ENCODE measurements around the gene CHST11.

The CHST11 gene

DNA sequence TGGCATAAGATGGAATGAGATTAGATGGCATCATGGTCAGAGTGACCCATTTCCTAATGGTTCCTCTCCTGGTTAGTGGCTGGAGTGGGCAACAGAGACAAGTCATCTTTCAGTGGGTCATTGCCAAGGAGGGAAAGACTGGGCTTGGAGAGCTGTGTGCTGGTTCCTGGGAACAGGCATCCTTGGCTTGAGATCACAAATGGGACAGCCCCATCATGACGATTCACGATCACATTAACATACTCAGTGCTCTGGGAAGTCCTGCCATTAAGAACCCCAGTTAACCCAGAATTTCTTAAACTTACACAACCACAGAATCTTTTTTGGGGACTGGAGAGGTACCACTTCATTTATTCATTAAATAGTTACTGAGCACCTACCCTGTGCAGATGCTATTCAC is 27.3 kb downstream of the CHST11 start:
- DNase-seq = no peak

DNA sequence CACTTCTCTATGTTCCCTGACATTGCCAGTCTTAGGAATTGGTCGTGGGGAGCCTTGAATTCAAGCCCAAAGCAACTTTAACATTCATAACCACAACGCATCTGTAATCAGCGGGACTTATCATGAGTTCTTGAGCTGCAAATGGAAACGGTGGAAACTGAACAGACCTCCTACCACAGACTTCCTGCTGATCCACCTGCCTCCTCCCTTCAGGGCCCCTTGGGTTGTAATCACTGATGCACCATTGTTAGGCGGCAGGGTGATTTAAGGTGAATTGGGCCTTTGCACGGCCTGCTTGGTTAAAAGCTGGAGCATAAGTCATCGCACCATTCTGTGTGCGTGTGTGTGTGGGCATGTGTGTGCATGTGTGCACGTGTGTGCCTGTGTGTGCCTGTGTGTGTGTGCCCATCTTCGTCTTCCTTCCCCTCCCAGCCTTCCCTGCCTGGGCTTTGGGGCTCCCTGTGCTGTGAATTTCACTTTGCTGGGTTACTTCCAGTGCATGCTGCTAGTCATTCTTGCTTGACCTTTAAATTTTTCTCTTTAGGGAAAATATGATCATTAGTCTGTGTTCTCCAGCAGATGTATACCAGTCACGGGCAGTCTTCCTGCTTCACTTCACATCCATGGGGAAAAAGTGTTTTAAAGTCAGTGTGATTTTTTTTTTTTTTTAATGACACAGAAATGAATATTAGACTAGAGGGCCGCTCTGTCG is 29.1 kb downstream of the CHST11 start:
- DNase-seq = peak; percentile 27

DNA sequence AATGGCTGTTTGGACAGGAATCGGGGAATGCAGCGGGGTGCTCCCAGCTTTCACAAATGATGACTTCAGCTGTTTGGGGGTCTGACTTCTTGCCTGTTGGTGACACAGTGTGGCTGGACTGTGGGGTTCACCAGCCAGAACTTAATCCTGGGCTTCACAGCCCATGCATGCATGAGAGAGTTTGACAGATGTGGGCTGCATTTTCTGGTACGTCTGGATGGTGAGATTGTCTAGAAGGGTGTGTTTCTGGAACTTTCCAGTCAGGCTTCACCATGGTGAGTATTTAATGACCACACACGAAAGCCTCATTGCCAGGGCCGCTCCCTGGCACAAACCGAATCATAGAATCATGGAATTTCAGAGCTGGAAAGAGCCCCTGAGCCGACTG is 29.6 kb downstream of the CHST11 start:
- DNase-seq = no peak

DNA sequence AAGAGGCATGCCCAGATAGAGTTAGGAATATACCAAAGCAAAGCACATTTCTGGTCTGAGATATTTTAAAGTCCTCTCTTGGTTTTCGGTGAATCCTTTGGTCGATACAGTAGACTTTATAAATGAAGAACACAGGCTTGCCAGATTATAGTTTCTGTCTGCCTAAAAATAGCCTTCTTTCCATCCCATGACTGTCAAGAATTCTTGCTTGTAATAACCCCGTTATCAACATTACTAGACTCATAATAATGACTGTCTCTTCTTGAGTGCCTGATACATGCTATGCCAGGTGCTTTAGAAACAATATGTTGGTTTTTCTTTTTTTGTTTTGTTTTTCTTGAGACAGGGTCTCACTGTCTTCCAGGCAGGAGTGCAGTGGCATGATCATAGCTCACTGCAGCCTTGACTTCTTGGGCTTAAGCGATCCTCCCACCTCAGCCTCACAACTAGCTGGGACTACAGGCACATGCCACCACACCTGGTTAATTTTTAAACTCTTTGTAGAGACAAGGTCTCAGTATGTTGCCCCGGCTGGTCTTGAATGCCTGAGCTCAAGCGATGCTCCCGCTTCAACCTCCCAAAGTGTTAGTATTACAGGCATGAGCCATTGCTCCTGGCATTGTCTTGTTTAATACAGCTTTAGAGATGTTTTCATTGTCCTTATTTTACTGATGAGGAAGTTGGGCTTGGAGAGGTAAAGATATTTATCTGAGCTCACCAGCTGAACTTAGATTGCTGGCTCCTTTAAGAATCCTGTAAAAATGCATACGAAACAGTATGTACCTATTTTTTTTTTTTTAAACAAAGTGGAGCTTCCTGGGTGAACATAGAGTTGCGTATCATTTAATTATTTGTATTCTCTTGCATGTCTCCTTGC is 30.4 kb downstream of the CHST11 start:
- DNase-seq = no peak

DNA sequence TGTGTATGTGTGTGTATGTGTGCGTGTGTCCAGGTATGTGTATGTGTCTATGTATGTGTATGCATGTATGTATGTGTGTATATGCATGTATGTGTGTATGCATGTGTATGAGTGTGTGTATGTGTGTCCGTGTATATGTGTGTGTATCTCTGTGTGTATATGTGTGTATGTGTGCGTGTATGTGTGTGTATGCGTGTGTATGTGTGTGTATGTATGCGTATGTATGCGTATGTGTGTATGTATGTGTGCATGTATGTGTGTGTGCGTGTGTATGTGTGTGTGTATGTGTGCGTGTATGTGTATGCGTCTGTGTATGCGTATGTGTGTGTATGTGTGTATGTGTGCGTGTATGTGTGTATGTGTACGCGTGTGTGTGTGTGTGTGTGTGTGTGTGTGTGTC is 31.6 kb downstream of the CHST11 start:
- DNase-seq = no peak

DNA sequence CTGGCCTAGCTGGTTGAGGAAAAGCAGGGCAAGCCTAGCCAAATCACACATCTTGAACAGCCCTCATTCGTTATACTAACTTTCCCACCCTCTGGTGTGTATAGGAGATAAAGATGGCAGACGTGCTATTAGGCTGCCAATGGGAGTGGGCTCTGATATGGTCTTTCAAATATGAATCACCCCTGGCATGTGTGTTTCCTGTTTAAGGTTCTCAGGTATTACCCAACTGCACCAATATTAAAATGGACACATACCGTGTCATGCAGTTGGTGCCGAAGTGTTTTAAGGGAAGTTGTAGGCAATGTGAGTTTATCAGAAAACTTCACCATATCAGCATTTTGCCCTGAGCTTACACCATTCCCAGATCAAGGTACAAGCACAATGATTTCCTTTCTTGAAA is 33.4 kb downstream of the CHST11 start:
- DNase-seq = no peak

DNA sequence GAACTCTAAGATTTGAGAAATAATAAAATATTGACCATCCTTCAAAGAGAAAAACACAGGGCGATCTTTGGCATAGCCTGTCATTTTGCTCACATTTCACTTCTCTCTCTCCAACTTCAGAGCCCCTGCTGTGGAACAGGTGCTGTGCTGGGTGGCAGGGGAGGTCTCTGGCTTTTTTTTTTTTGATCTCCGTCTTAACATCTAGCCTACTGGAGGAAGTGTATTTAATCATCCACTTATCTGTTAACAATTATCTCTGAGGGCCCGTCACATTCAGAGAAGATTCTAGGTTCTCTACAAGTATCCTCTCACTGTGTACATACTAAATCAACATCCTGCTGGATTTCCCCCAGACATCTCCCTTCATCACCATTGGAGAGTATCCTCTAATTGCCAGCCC is 34.1 kb downstream of the CHST11 start:
- no peak for DNase-seq

DNA sequence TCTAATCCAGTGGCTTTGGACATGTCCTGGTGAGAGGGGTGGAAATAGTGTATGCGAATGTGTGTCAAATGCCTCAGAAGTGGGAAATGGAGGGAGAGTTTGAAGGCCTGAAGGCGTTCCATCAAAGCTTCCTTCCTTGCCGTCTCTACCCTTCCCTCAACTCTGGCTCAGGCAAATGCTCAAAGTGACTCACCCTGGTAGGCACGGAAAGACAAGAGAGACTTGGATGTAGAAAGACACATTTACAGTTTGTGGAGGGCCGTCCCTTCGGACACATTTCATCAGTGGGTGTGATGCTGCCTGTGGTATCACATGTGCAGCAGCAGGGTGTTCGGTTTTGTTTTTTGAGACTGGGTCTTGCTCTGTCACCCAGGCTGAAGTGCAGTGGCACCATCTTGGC is 36.7 kb downstream of the CHST11 start:
- no peak for DNase-seq

DNA sequence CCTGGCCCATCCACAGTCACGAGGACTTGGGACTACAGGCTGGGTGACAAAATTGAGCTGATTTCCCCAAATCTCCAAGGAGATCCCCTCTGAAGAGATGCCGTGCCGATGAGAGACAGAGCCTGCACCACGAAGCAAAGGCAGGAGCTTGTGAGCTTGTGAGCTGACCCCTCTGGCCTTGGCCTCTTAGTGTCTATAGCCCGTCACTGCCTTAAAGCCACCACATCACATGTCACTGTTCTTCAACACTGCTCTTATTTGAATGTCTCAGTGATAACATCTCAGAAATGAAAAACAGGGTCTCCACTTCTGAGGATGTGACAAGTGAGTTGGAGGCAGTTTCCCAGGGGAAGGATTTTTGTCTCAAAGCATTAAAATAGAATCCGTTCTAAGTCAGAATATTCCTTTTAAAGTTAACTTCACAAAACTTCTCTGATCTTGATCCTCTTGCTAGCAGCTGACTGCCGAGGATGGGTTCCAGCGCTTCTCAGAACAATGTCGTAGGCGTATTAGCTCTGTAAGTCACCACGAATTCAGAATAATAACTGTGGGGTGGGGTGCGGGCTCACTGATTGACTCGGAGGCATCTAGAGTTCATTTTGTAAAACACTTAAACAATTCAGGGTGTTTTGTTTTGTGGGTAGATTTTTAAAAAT is 37.5 kb downstream of the CHST11 start:
- peak; percentile 52 for DNase-seq

DNA sequence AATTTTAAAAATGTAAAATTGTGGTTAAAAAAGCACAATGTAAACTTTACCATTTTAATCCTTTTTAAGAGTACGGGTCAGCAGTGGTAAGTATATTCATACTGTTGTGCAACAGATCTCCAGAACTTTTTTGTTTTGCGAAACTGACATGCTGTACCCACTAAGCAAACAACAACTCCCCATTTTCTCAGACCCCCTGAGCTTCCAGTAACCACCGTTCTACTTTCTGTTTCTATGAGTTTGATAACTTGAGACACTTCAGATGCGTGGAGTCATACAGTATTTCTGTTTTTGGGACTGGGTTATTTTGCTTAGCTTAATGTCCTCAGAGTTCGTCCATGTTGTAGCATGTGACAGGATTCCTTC is 38.0 kb downstream of the CHST11 start:
- DNase-seq = no peak

DNA sequence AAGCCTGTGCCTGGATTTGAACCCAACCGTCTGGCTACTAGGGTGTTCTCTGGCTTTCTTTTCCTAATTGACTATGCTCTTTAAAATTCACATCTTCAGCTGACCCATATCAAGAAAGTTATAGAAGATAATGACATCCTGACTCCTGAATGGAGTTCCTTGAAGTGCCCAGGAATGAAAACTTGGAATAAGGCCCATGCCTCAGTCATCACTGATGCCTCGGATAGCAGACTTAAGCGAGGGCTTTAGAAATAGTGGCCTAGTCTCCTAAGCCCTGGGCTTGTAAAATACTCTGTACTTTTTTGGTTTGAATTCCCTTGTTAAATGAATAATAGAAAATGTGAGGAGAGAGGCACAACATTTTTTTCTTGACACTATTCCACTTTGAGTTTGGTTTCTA is 39.0 kb downstream of the CHST11 start:
- no peak for DNase-seq

DNA sequence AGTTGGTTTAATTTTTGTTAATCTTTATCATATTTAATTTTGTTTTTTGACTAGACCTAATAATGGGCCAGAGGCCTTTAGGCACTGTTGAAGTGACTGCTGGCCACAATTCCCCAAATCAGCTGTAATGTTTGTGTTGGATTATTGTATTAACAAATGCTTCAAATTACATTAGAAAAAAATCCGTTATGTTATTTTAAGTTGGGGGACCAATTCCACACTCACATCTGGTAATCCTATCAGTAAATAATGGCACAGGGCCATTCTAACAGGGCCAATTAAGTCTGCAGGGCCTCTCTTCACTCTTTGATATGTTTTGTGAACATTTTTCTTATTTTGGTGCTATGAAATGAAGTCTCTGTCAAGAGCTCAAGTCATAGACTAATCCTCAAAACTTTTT is 39.6 kb downstream of the CHST11 start:
- DNase-seq = no peak

DNA sequence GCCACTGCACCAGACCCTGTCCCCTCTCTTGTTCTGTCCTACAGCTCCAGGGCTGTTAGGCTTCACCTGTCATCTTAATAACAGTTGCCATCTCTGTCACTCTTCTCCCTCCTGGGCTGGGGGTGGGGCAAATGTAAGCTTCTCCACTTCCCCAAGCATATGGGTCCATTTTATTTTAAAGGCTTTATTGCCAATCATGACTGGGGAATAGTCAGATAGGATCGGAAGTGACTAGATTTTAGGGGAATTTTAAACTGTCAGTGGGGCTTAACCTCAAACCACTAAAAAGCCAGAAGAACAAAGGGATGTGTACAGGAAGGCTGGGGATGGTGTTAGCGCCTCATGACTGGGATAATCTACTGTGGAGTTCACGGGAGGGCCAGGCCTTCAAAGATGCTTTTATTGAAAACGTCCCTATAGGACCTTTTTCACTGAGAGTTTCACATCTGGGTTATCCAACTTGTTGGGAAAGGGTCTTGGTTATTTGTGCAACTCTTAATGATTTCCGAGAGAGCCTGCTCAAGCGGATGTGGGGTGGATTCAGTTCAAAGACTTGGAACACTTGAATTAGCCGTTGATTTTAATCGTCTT is 41.6 kb downstream of the CHST11 start:
- DNase-seq = no peak

DNA sequence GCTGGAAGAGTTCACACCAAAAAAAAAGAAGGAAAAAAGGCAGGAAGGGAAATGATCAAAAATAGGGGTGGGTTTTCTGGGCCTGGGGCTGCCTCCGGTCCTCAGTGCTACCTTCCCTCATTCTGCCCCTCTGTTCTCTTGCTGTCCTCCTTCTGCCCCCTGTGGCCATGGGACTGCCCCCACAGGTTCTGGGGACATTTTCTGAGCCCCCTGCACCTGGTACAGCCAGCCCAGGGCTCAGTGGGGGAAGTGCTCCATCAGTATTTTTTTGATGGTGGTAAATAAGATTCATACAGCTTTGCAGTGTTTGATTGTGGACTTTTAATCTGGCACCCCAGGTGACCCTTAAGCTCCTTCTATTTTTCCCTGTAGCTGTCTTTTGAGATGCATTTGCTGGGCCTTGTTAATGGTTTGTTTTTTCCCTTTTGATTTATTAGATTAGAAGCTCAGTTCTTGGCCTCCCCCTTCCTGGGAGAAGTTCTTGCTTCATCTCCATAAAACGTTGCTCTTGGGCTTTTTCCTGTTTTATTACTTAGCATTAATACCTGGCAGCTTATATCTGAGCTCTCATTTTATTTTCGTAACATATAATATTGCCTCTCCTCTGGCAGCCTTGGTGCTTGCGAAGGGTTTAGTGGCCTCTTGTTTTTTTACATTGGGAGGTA is 43.1 kb downstream of the CHST11 start:
- DNase-seq = no peak

DNA sequence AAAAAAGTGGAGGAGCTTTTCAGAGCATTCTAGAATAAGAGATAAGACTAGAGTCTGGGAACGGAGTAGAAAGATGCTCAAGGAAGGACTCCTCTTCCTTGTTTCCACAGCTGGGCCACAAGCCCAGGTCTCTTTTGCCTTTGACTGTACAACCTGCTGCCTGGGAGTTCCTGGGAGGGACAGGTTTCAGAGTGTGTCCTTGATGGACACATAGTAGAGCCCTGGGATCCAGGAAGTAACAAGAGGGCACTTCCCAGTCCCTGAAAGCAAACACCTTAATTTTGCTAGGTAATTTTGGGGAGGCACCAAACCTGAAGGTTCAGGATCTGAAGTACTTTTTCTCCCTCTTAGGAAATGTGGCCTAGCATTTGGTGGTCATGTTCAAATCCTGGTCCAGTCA is 44.4 kb downstream of the CHST11 start:
- DNase-seq = no peak

DNA sequence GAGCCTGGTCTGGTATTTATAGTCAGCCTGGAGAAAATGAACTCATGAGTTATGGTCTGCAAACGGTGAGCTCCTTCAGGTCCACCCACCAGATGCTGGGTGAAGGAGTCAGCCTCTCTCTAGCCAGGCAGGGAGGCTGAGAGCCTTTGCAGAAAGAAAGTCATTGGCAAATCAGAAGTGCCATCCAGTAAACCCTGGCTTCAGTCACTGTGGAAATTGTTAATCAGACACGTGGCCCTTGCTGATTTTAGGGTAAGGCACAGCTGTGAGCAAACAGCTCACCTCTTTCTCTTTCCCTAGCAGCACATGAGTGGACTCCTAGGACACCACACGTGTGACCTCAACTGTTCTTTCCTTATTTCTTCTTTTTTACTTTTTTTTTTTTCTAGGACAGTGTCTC is 44.9 kb downstream of the CHST11 start:
- no peak for DNase-seq

DNA sequence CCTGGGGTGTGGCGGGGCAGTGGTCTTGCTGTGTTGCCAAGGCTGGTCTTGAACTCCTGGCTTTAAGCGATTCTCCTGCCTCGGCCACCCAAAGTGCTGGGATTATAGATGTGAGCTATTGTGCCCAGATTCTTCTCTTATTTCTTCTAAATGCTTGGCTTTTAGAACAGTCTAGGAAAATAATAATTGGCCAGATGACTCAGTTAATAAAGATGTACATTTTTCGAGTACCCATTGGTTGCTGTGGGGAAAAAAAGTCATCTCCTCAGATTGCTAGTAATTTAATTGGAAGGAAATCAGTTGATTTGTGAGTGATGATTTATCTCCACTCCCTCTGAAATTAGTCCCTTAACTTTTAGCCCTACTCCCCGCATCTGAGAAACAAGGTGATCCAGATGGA is 45.5 kb downstream of the CHST11 start:
- no peak for DNase-seq

DNA sequence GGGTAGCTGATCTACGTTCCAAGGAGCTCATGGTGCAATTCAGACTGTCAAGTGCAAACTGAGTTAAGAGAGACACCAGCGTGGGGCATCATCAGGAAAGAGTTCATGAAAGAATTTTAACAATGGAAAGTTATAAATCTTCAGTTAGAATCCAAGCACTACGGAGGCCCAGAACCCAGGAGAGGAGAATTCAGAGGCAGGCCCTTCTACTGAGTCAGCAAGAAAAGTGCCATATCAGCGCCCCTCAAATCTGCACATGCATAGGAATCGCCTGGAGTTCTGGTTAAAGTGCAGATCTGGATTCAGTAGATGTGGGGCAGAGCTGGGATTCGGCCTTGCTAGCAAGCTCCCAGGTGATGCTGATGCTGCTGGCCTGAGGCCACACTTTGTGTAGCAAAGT is 45.9 kb downstream of the CHST11 start:
- DNase-seq = no peak

DNA sequence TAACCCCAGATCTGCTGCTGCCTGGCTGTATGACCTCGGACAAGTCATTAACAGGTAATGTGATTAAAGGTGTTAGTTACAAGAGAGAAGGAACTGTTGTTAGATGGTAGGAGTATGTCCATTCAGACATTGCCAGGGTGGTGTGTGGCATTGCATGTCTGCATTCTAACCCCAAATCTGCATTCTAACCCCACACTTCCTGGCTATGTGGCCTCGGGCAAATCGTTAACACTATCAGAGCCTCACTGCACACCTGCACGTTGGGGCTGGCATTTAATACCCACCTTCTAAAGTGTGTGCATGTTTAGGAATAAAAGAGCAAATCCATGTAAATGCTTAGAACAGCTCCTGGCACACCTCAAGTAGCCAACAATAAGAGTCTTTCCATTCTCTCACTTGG is 46.4 kb downstream of the CHST11 start:
- no peak for DNase-seq

DNA sequence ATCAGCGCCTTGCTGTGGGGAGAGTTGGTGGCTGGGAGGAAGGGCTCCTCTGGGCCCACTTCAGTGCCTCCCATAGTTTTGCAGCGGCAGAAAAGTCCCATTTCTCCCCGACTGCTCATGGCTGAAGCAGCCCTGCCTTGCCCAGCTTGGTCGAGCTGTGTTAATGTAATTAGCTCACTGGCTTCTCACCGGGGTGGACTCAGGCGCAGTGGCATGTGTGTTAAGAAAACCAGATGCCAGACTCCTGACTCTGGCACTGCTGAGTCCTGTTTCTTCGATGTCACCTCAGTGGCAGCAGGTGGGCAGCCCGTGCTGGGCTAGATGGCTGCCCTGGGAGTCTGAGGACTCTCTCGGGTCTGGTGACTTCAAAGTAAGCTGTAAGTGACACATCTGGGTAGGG is 47.4 kb downstream of the CHST11 start:
- DNase-seq = no peak

DNA sequence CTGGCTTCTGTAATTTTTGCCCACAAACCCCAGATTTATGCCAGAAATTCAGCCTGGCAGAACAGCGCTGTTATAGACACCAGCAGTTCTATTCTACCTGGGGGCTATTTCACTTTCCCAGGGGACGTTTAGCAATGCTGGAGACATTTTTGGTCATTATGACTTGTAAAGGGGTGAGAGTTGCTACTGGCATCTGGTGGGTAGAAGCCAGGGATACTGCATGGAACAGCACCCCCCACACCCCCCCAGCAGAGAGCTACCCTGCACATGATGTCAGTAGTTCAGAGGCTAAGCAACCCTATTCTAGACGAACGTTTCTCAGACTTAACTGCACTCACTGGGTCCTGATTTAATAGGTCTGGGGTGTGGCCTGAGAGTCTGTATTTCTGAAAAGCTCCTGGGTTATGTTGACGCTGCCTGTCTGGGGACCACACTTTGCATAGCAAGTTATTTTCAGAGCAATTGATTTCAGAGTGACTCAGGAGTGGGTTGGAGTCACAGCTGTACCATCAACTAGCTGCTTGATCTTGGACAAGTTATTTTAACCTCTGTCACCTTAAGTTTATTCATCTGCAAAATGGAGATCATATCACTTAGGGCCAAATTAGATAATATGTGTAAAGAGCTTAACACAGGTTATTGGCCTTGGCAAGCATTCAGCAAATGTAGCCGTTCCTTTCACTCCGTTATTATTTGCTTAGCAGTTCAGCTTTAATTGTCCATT is 48.5 kb downstream of the CHST11 start:
- no peak for DNase-seq

DNA sequence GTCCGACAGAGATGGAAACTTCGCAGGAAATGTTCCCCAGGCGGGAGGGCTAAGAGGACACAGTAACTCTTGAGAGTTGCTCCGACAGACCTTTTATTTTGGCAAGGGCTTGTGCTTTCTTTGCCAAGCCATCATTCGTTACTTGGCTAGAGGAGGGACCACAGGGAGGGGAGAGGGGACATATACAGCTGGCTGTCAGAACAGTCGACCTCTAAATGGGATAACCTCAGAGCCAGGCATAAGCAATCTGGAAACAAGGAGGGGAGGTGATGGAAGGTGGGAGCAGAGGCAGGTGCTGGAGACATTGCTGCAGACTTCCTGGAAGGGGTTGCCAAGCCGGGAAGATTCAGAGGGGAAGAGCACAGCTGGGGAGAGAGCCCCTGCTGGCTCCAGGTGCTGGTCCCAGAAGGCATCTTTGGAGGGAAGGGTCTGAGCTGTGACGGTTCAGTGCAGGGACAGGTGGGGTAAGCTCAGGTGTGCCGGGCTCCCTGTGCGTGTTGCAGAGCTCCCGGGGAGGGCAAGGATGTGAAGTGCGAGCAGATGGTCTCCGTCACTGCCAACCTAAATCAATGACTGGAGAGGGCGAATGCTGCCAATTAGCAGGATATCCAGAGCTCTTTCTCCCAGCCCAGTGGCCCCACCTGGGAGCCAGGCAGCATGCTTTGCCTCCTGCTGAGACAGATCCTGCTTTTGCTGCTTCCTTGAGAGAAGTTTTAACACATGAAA is 50.1 kb downstream of the CHST11 start:
- no peak for DNase-seq
